ENCODE measurements around the gene MAMDC2. TPM values are rescaled to one million over a fixed set of nuclear protein-coding genes. Genes with fewer than 3 reads are reported as not detected.

The MAMDC2 gene
- polyA plus RNA-seq, 2 of the 4 experiments (the other 2 are of a cell fraction) = 0.30 to 0.34 TPM

GRCh38 chr9:70222354-70222753 lies 178.7 kb downstream of the MAMDC2 start:
- H3K4me3 ChIP-seq = no peak overlapping the region
- TF ChIP-seq RCOR1 (IDR thresholded peaks at IDR 0.05; ENCODE audit: low read depth, low read length) = no peak
- no peak for TF ChIP-seq CEBPB (IDR thresholded peaks at IDR 0.05)
- TF ChIP-seq RARB (CRISPR knock-in tag; IDR thresholded peaks at IDR 0.05) = no peak
- no peak for TF ChIP-seq BCL3 (IDR thresholded peaks at IDR 0.05)
- no peak for TF ChIP-seq CHD4 (IDR thresholded peaks at IDR 0.05; ENCODE audit: borderline replicate concordance)
- TF ChIP-seq FOSB (CRISPR knock-in tag; IDR thresholded peaks at IDR 0.05) = no peak
- no peak for TF ChIP-seq FOXS1 (CRISPR knock-in tag; IDR thresholded peaks at IDR 0.05)
- TF ChIP-seq MYC (IDR thresholded peaks at IDR 0.05; ENCODE audit: borderline replicate concordance, low read length) = no peak
- no peak for TF ChIP-seq SREBF2 (IDR thresholded peaks at IDR 0.05)
- no peak for TF ChIP-seq RFX5 (IDR thresholded peaks at IDR 0.05)
- no peak for TF ChIP-seq EP300 (IDR thresholded peaks at IDR 0.05)
- TF ChIP-seq ZC3H11A (IDR thresholded peaks at IDR 0.05) = no peak
- TF ChIP-seq JUN (IDR thresholded peaks at IDR 0.05) = no peak
- no peak for TF ChIP-seq MAZ (IDR thresholded peaks at IDR 0.05; ENCODE audit: borderline replicate concordance, low read depth, low read length)
- no peak for DNase-seq (ENCODE audit: low read depth in 1 of 2, low spot score in 1 of 2)
- 62% methylated on average over 1 of the region's 1 CpG for WGBS (ENCODE audit: missing lambda C conversion rate)
- POLR2A ChIA-PET = no interaction called here
- CTCF ChIA-PET = interaction anchor here (0.7 to 1.2 kb wide), 2 partner anchors 103 to 800 kb away, joined by 3 read pairs; no protein-coding TSS in a partner anchor
- no peak for FAIRE-seq
- ATAC-seq = no peak
- H3K27ac ChIP-seq = no peak overlapping the region
- H3K9me3 ChIP-seq = no peaks in the 10 kb centered on the region
- H3K4me2 ChIP-seq = no peak overlapping the region
- H3K4me1 ChIP-seq = no peaks in the 10 kb centered on the region

- Histone ChIP-seq H3K4me3 (no peak overlapping the region), H3K9me3 (no peaks in the 10 kb centered on the region), H3K4me1 (no peaks in the 10 kb centered on the region), H3K4me2 (no peak overlapping the region), H3K27ac (no peak overlapping the region)
- FAIRE-seq (no peak), ATAC-seq (no peak), DNase-seq (ENCODE audit: low read depth in 1 of 2, low spot score in 1 of 2) (no peak)
- ChIA-PET POLR2A (no interaction called here), CTCF (interaction anchor here (1.5 to 2.6 kb wide), 2 partner anchors 117 to 257 kb away, joined by 4 to 21 read pairs; no protein-coding TSS in a partner anchor)
- no peak for TF ChIP-seq E2F6 (IDR thresholded peaks at IDR 0.05; ENCODE audit: borderline replicate concordance, low read depth)
- TF ChIP-seq HDAC2 (IDR thresholded peaks at IDR 0.05) = no peak
- TF ChIP-seq CHD2 (IDR thresholded peaks at IDR 0.05; ENCODE audit: low read length, partially characterized antibody) = no peak
- no peak for TF ChIP-seq PBX3 (IDR thresholded peaks at IDR 0.05)
- TF ChIP-seq MYC (IDR thresholded peaks at IDR 0.05; ENCODE audit: borderline replicate concordance, low read length) = no peak
- no peak for TF ChIP-seq HOXB5 (CRISPR knock-in tag; IDR thresholded peaks at IDR 0.05)
- no peak for TF ChIP-seq ZC3H11A (IDR thresholded peaks at IDR 0.05)
- TF ChIP-seq TP53 (CRISPR knock-in tag; IDR thresholded peaks at IDR 0.05) = no peak
- TF ChIP-seq KDM5A (IDR thresholded peaks at IDR 0.05) = no peak
- no peak for TF ChIP-seq NFE2L2 (conservative IDR thresholded peaks at IDR 0.05; ENCODE audit: low read length)
- no peak for TF ChIP-seq POLR2A (IDR thresholded peaks at IDR 0.05; ENCODE audit: low read length)
- TF ChIP-seq RAD21 (conservative IDR thresholded peaks at IDR 0.05 in 1 of 2, IDR thresholded peaks at IDR 0.05 in 1 of 2) = no peak
- TF ChIP-seq JUN (IDR thresholded peaks at IDR 0.05) = no peak
- TF ChIP-seq CTCF (IDR thresholded peaks at IDR 0.05) = no peak
- 19% methylated on average over 2 of the region's 2 CpGs for WGBS (ENCODE audit: missing lambda C conversion rate)
Measured at GRCh38 chr9:70228118-70228517, 184.5 kb downstream of the MAMDC2 start.
